ENCODE results near the gene PIGZ. TPM values are rescaled to one million over a fixed set of nuclear protein-coding genes. Genes with fewer than 3 reads are reported as not detected.

PIGZ gene
- total and polyA plus RNA-seq, 2 experiments from 2014 or later = 3.9 to 7.6 TPM

GRCh38 chr3:196962930-196963630 lies 5.6 kb downstream of the PIGZ start:
- 87% methylated on average over 10 of the region's 10 CpGs for whole genome bisulfite sequencing, 2 experiments (ENCODE audit: low coverage in 1 of 2, low lambda C conversion rate in 2 of 2, missing lambda C conversion rate in 2 of 2)
- no peak overlapping the region for H2AFZ ChIP-seq

DNA sequence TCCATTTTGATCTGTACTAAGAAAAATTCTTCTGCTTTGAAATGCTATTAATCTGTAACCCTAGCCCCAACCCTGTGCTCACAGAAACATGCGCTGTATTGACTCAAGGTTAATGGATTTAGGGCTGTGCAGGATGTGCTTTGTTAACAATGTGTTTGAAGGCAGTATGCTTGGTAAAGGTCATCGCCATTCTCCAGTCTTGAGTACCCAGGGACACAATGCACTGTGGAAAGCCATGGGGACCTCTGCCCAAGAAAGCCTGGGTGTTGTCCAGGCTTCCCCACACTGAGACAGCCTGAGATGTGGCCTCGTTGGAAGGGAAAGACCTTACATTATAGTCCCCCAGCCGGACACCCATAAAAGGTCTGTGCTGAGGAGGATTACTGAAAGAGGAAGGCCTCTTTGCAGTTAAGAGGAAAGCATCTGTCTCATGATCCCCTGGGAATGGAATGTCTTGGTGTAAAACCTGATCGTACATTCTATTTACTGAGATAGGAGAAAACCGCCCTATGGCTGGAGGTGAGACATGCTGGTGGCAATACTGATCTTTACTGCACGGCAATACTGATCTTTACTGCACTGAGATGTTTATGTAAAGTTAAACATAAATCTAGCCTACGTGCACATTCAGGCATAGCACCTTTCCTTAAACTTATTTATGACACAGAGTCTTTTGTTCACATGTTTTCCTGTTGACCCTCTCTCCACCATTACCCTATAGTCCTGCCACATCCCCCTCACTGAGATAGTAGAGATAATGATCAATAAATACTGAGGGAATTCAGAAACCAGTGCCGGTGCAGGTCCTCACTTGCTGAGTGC lies 6.3 kb downstream of the PIGZ start:
- Histone ChIP-seq H3F3A (ENCODE audit: insufficient read depth) (no peaks in the 10 kb centered on the region), H3K4me2 (ENCODE audit: unreplicated experiment) (no peak overlapping the region), H3K27ac (no peak overlapping the region), H3K27me3 (replicated peaks; ENCODE audit: insufficient read depth) (no peaks in the 10 kb centered on the region), H4K20me1 (ENCODE audit: insufficient read depth) (no peaks in the 10 kb centered on the region), H2AFZ (no peak overlapping the region), H3K9me2 (ENCODE audit: insufficient read depth) (no peaks in the 10 kb centered on the region), H3K79me2 (ENCODE audit: insufficient read depth) (no peaks in the 10 kb centered on the region), H3K4me1 (ENCODE audit: insufficient read depth) (no peaks in the 10 kb centered on the region), H3K4me3 (no peak overlapping the region), H3K9ac (no peak overlapping the region), H3K36me3 (ENCODE audit: low read depth) (no peaks in the 10 kb centered on the region), H3K9me3 (ENCODE audit: low read depth) (no peaks in the 10 kb centered on the region)
- in situ Hi-C loops (cut with MboI) = no loop called here
- no peak for DNase-seq
- 78 to 80% methylated on average over 9 of the region's 9 CpGs for WGBS, 2 experiments (ENCODE audit: low coverage in 1 of 2, low lambda C conversion rate in 2 of 2, missing lambda C conversion rate in 2 of 2)
- TF ChIP-seq EZH2phosphoT487 (IDR thresholded peaks at IDR 0.05; ENCODE audit: insufficient read depth, low read depth) = no peak
- TF ChIP-seq EZH2 (IDR thresholded peaks at IDR 0.05; ENCODE audit: insufficient read depth, poor library complexity, severe bottlenecking) = no peak

More at GRCh38 chr3:196962930-196963630, 5.6 kb downstream of the PIGZ start:
- no peaks in the 10 kb centered on the region for H3F3A ChIP-seq (ENCODE audit: insufficient read depth)
- H3K9me3 ChIP-seq (ENCODE audit: low read depth) = no peaks in the 10 kb centered on the region
- H3K27me3 ChIP-seq (replicated peaks; ENCODE audit: insufficient read depth) = no peaks in the 10 kb centered on the region
- no peak for DNase-seq
- in situ Hi-C loops (cut with MboI) = no loop called here
- no peak overlapping the region for H3K4me2 ChIP-seq (ENCODE audit: unreplicated experiment)
- no peaks in the 10 kb centered on the region for H3K4me1 ChIP-seq (ENCODE audit: insufficient read depth)
- no peaks in the 10 kb centered on the region for H3K79me2 ChIP-seq (ENCODE audit: insufficient read depth)
- no peaks in the 10 kb centered on the region for H4K20me1 ChIP-seq (ENCODE audit: insufficient read depth)
- H3K9ac ChIP-seq = no peak overlapping the region
- no peaks in the 10 kb centered on the region for H3K36me3 ChIP-seq (ENCODE audit: low read depth)
- no peak for TF ChIP-seq EZH2 (IDR thresholded peaks at IDR 0.05; ENCODE audit: insufficient read depth, poor library complexity, severe bottlenecking)
- TF ChIP-seq EZH2phosphoT487 (IDR thresholded peaks at IDR 0.05; ENCODE audit: insufficient read depth, low read depth) = no peak
- no peak overlapping the region for H3K27ac ChIP-seq
- no peaks in the 10 kb centered on the region for H3K9me2 ChIP-seq (ENCODE audit: insufficient read depth)
- H3K4me3 ChIP-seq = no peak overlapping the region

GRCh38 chr3:196954832-196955231 lies 13.8 kb downstream of the PIGZ start:
- no peaks in the 10 kb centered on the region for H3K4me1 ChIP-seq (ENCODE audit: insufficient read depth)
- no peak overlapping the region for H3K27ac ChIP-seq
- H3K4me2 ChIP-seq (ENCODE audit: unreplicated experiment) = no peak overlapping the region
- H3K4me3 ChIP-seq = no peak overlapping the region
- no peaks in the 10 kb centered on the region for H3K27me3 ChIP-seq (replicated peaks; ENCODE audit: insufficient read depth)
- in situ Hi-C loops (cut with MboI) = no loop called here
- no peaks in the 10 kb centered on the region for H3K79me2 ChIP-seq (ENCODE audit: insufficient read depth)
- DNase-seq = no peak
- H3K9me3 ChIP-seq (ENCODE audit: low read depth) = no peaks in the 10 kb centered on the region
- H2AFZ ChIP-seq = no peak overlapping the region
- no peaks in the 10 kb centered on the region for H3F3A ChIP-seq (ENCODE audit: insufficient read depth)
- H3K36me3 ChIP-seq (ENCODE audit: low read depth) = no peaks in the 10 kb centered on the region
- 88 to 93% methylated on average over 7 of the region's 7 CpGs for WGBS, 2 experiments (ENCODE audit: low coverage in 1 of 2, low lambda C conversion rate in 2 of 2, missing lambda C conversion rate in 2 of 2)
- no peak overlapping the region for H3K9ac ChIP-seq
- H4K20me1 ChIP-seq (ENCODE audit: insufficient read depth) = no peaks in the 10 kb centered on the region
- no peaks in the 10 kb centered on the region for H3K9me2 ChIP-seq (ENCODE audit: insufficient read depth)
- TF ChIP-seq EZH2phosphoT487 (IDR thresholded peaks at IDR 0.05; ENCODE audit: insufficient read depth, low read depth) (no peak), EZH2 (IDR thresholded peaks at IDR 0.05; ENCODE audit: insufficient read depth, poor library complexity, severe bottlenecking) (no peak)

DNA sequence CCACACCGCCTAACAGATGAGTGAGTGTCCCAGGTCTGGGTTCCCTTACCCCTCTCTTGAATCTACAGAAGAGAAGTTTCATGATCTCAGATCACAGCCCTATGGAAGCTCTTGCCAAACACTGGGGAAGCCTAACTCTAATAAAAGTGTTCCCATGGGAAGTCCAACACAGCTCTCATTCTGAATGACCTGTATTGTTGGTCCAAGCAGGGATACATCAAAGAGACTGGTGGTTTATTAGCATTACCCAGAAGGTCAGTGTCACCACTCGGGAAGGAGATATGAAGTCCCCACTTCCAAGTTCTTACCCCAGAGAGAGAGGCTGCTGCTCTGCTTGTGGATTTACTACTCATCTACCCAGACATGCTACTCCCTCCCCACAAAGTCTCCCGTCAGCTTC lies 17.3 kb downstream of the PIGZ start:
- no peaks in the 10 kb centered on the region for H3F3A ChIP-seq (ENCODE audit: insufficient read depth)
- H3K4me2 ChIP-seq (ENCODE audit: unreplicated experiment) = no peak overlapping the region
- H4K20me1 ChIP-seq (ENCODE audit: insufficient read depth) = no peaks in the 10 kb centered on the region
- no peaks in the 10 kb centered on the region for H3K9me3 ChIP-seq (ENCODE audit: low read depth)
- H3K9me2 ChIP-seq (ENCODE audit: insufficient read depth) = no peaks in the 10 kb centered on the region
- H3K4me3 ChIP-seq = no peak overlapping the region
- no peaks in the 10 kb centered on the region for H3K36me3 ChIP-seq (ENCODE audit: low read depth)
- TF ChIP-seq EZH2 (IDR thresholded peaks at IDR 0.05; ENCODE audit: insufficient read depth, poor library complexity, severe bottlenecking) (no peak), EZH2phosphoT487 (IDR thresholded peaks at IDR 0.05; ENCODE audit: insufficient read depth, low read depth) (no peak)
- H3K27me3 ChIP-seq (replicated peaks; ENCODE audit: insufficient read depth) = no peaks in the 10 kb centered on the region
- no peak overlapping the region for H3K9ac ChIP-seq
- no peaks in the 10 kb centered on the region for H3K4me1 ChIP-seq (ENCODE audit: insufficient read depth)
- in situ Hi-C loops (cut with MboI) = no loop called here
- no peak overlapping the region for H3K27ac ChIP-seq
- no peak overlapping the region for H2AFZ ChIP-seq
- no peaks in the 10 kb centered on the region for H3K79me2 ChIP-seq (ENCODE audit: insufficient read depth)
- DNase-seq = no peak
- WGBS, 2 experiments (ENCODE audit: low coverage in 1 of 2, low lambda C conversion rate in 2 of 2, missing lambda C conversion rate in 2 of 2) = 90 to 98% methylated on average over 3 of the region's 3 CpGs

Data from GM23248 (cell line).